Stimulated activated CD4-positive, alpha-beta T cell treated with anti-CD3 and anti-CD28 coated beads, Interleukin-1b, Interleukin-23, amount 100 ng/mL, for 1 hour (primary cell): ENCODE measurements around the gene NOLC1.
A peak's percentile ranks its signal among the peaks of the same experiment; 100 is the strongest.

Experiments
- DNase-seq, 2 donors: peaks; one replicate each; pipeline ENCODE4 v3.0.0-alpha.2; 2020; ENCODE audit warnings: low read depth in 2 of 2

Gene NOLC1

DNA sequence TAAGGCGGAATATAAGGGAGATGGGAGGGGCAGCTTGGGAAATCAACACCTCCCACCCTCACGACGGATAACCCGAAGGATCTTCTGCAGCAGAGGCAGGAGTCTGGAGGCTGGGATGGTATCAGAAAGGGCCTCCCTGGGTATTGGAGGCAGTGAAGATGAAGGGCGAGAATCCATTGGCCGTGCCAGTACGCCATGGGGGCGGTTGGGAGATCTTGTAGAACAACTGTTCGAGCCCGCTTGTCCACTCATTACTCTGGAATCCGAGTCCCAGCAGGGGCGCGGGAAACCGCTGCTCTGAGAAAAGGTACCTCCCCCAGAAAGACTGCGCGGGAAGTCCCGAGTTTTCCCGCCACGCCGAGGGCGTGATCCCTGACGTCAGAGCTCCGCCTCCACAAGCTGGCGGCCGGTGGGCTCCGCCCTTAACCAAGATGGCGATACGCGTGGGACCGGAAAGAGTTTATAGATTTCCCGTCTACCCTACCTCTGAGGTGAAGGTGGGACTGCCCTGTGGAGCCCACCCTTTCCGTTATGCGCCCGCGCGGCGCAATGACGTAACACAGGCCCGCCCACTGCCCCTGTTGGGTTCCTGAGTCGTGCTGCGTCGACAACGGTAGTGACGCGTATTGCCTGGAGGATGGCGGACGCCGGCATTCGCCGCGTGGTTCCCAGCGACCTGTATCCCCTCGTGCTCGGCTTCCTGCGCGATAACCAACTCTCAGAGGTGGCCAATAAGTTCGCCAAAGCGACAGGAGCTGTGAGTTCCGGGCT is at the start of gene NOLC1:
TSS of gene NOLC1 (plus strand) at position 616 of the 771 bp plus-strand sequence. CDS start at position 638, 22 bp downstream.
- DNase-seq, result peak; percentile 97 to 99

DNA sequence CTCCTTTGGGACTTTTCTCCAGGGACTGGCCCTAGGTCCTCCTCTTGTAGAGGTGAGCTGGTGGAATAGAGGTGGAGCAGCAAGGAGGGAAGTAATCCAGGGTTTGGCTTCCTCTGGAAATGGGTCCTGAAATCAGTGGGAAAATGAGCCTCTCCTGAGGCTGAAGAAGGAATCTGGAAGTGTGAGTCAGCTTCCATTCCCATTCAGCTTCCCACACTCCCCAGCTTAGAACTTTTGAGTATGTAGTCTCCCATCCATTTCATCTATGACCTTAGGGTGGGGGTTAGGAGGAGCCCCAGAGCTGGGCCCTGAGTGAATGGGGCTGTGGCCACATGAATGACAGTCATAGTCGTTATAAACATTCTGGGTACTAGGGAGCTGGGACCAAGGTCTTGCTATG is 49.8 kb upstream of the NOLC1 start:
- DNase-seq, result no peak

DNA sequence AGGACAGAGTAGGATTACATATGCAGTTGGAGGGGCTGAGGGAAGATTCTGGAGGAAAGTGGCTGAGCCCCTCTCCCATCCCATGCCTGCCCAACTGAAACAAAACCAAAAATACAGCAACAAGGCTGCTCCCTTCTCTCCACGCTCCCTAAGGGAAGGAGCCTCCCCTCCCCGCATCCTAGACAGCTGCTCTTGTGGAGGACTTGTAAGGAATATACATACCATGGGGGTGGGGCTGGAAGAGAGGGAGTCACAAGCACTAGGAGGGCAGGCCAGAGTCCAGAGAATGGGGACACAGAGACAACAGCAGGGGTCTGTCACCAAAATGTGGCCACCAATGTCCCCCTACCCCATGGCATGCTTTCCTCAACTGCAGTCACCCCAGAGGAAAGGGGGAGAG is 45.2 kb upstream of the NOLC1 start:
- no peak for DNase-seq

- no peak for DNase-seq
Measured at GRCh38 chr10:102109166-102110116, 42.7 kb upstream of the NOLC1 start.

GRCh38 chr10:102111276-102111675 is 40.9 kb upstream of the NOLC1 start:
- DNase-seq, result no peak

DNA sequence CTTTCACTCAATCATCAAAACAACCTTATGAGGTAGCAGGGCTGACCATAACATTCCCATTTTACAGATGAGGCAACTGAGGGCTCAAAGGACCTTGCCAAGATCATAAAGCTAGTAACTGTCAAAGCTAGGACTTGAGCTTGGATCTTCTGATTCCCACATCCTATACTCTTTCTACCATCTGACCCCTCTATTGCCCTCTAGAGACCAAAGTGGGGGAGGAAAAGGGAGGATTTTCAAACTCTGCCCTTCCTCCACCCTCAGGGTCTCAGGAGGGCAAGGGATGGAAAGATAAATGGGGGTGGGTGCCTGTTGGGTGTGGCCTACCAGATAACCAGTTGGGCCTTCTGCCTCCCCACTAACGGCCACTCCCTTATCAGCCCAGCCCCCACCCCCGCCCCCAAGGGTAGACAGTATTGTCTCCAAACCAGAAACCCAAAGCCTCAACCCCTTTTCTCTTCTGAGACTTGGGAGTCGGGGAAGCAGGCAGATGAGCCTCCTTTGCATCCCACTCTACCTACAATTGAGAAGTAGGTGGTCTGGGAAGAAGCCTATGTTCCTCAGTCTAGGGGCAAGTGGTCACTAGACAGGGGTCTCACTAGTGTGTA is 39.9 kb upstream of the NOLC1 start:
- DNase-seq, result no peak

- no peak for DNase-seq
Measured at GRCh38 chr10:102113261-102113955, 38.8 kb upstream of the NOLC1 start.

GRCh38 chr10:102113956-102114857 is 38.0 kb upstream of the NOLC1 start:
- DNase-seq, result no peak

- peak; percentile 61 to 88 for DNase-seq
Measured at GRCh38 chr10:102114861-102115618, 37.1 kb upstream of the NOLC1 start.

- DNase-seq, result no peak
Measured at GRCh38 chr10:102115775-102116174, 36.4 kb upstream of the NOLC1 start.

DNA sequence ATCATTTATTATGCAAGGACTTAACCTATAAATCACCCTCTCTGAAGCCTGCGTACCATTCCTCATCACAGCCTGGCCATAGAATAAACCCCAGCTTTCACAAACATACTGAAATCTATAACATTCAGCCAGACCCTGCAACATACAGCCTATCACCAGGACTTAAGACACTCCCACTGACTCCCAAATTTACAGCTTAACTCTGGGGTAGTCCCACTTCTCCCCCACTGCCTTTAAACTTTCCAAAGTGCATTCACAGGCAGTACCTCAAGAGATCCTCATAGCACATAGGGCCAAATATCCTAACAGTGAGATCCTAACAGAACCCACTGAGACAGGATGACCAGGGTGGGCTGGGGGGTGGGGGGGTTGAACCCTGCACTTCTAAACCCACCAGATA is 35.5 kb upstream of the NOLC1 start:
- DNase-seq, result no peak

DNA sequence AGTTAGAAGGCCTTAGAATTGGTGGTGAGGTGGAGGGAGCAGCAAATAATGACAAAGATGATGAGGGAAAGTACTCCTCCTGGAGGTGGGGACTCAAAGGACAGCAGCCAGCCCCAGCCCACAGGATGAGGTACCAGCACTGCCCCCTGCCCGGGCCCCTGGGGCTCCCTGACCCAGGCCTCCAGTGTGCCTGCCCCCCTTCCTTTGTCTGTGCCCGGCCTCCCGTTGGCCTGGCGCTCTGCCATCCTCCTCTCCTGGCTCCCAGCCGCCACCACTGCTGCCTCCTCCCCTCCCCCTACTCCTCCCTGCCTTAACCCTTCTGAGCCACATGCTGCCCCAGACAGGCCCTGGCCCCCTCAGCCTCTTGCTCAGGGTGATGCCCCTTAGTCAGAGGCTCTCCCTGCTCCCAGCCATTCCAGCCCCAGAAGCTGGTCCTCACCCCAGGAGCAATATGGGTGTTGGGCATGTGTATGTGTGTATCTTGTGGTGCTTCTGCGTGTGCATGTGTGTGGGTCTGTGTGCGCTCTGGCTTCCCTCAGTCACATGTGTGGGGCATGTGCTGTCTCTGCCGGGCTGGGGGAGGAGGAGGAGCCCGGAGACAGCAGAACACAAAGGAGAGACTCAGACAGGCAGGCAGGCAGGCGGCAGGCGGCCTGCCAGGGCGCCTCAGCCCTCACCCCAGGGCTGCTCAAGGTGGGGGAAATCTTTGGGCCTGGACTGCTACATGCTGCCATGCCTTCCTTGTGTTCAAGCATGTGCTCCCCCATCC is 34.6 kb upstream of the NOLC1 start:
- peak in 1 of 2 donors; percentile 19 for DNase-seq

GRCh38 chr10:102118867-102119266 is 33.3 kb upstream of the NOLC1 start:
- DNase-seq, result no peak

- no peak for DNase-seq
Measured at GRCh38 chr10:102119417-102120141, 32.6 kb upstream of the NOLC1 start.

DNA sequence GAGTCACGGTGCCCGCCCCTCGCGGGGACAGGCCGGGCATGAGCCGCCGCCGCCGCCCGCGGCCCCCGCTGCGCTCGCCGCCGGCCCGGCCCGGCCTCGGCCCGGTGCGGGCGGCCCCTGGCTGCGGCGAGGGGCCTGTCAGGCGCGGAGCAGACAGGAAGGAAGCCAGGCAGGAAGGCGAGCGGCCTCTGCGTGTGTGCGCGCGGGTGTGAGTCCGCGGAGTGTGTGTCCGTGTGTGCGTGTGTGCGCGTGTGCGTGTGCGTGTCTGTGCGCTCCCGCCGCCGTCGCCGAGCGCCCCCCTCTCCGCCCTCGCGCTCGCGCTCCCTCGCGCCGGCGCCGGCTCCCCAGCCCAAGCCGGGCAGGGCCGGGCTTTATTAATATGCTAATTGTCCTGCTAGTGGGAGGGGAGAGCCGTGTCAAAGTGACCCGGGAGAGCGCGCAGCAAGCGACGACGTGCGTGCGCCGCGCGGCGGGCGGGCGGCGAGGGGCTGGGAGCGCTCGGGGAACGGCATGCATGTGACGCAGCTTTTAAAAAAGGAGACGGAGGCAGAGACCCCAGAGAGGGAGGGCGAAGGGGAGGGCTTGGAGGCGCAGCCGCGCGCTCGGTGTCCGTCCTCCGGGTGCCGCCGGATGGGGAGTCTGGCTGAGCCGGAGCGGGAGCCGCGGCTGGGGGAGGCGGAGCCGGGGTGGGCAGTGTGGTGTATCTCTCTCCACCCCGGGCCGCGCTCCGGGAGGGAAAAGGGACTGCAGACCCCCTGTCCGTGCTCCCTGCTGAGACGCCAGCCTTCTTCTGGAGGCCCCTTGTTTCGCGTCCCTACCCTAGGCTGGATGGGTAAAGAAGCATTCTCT is 31.8 kb upstream of the NOLC1 start, which contains the start of gene LDB1:
TSS of gene LDB1 (minus strand) at position 227 of the 849 bp plus-strand sequence. CDS start 258 bp downstream, outside the sequence.
- DNase-seq, result peak in 1 of 2 donors; percentile 29

DNA sequence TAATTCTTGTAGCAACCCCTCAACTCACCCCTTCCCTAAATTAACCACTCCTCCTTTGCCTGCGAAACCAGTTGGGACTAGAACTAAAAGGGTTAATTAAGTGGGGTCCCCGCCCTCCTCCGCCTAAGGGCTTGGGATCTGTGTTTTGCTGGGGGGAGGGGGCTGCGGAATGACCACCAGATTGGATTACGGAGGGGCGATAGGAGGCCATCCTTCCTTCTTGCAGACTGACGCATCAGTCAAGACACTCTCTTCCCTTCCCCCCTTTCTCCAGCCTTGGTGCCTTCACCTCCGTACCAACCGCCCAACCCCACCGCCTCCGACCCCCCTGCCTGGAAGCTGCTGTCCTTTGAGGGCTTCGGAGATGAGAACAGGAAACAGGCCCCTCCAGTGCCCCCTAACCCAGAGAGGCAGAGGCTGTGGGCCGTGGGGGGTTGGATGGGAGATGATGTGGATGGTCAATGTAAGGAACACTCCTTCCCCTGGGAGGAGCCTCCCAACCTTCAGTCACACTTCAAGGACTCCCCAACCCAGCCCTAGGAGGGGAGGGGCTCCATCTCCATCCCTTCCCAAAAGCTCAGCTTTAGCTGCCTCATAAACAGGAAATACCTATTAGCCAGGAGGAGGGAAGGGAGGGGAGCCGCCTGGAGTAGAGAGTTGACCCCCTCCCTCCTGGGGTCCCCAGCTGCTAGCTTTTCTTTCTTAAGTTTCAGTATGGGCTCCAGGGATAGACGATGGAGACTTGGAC is 31.0 kb upstream of the NOLC1 start:
- no peak for DNase-seq
